AG09309 (cell line): Measurements from ENCODE around the gene CSF1R.

ENCODE experiments used
- DNase-seq: peaks from one replicate; pipeline ENCODE4 v3.0.0-alpha.2; 2010; ENCODE audit warnings: low read depth
- H3K4me3 ChIP-seq: 2 replicates; pipeline ENCODE4 v1.5.1; 2011; ENCODE audit warnings: mild to moderate bottlenecking, low read depth, low read length, moderate library complexity; ENCODE audit not compliant: control insufficient read depth
- CTCF ChIP-seq: IDR thresholded peaks from 2 replicates; pipeline ENCODE4 v1.5.1; 2011; ENCODE audit warnings: mild to moderate bottlenecking, low read depth, low read length, inconsistent platforms; ENCODE audit not compliant: insufficient read depth, control insufficient read depth; ENCODE audit errors: missing control alignments

Gene CSF1R

GRCh38 chr5:150057052-150057451 is 29.3 kb downstream of the CSF1R start:
- DNase-seq: no peak
- TF ChIP-seq CTCF: no peak
- no peak overlapping the region for H3K4me3 ChIP-seq

GRCh38 chr5:150056075-150056443 is 30.3 kb downstream of the CSF1R start:
- H3K4me3 ChIP-seq: no peak overlapping the region
- DNase-seq: no peak
- TF ChIP-seq CTCF: no peak

GRCh38 chr5:150055326-150056074 is 30.9 kb downstream of the CSF1R start:
- no peak for TF ChIP-seq CTCF
- no peak for DNase-seq
- H3K4me3 ChIP-seq: no peak overlapping the region

- no peak for DNase-seq
- H3K4me3 ChIP-seq: no peak overlapping the region
- no peak for TF ChIP-seq CTCF
Measured at GRCh38 chr5:150054569-150054968, 31.8 kb downstream of the CSF1R start.

- no peak overlapping the region for H3K4me3 ChIP-seq
- DNase-seq: no peak
- TF ChIP-seq CTCF: no peak
Measured at GRCh38 chr5:150053713-150054392, 32.5 kb downstream of the CSF1R start.

- no peak overlapping the region for H3K4me3 ChIP-seq
- no peak for TF ChIP-seq CTCF
- peak; percentile 52 for DNase-seq
Measured at GRCh38 chr5:150052956-150053712, 33.2 kb downstream of the CSF1R start.
